Activated CD4-positive, alpha-beta memory T cell treated with anti-CD3 and anti-CD28 coated beads for 36 hours (primary cell): Measurements from ENCODE around the gene LRIG1. TPM values are rescaled to one million over a fixed set of nuclear protein-coding genes. Genes with fewer than 3 reads are reported as not detected.

ENCODE experiments used
- CTCF ChIA-PET: fragments of 350-600 bp; sonication (Branson Sonifier 250); formaldehyde crosslinking; loops from one replicate; lab custom pipeline; 2021; ENCODE audit warnings: antibody characterized with exemption, inconsistent platforms; lab: Charles Lee
- POLR2A ChIA-PET: fragments of 350-600 bp; sonication (Branson Sonifier 250); formaldehyde crosslinking; loops from one replicate; lab custom pipeline; 2021; ENCODE audit warnings: antibody characterized with exemption; lab: Charles Lee
- DNase-seq: peaks from one replicate; pipeline ENCODE4 v3.0.0-alpha.2; 2020
- H3K27ac Mint-ChIP-seq: one replicate; pipeline ENCODE4 v1.8.0; 2021; ENCODE audit warnings: mixed read lengths
- H3K27me3 Mint-ChIP-seq: one replicate; pipeline ENCODE4 v1.8.0; 2021; ENCODE audit warnings: mixed read lengths
- H3K36me3 Mint-ChIP-seq: one replicate; pipeline ENCODE4 v1.8.0; 2021; ENCODE audit warnings: mixed read lengths
- H3K4me1 Mint-ChIP-seq: one replicate; pipeline ENCODE4 v1.8.0; 2021; ENCODE audit warnings: low read depth, mixed read lengths
- H3K4me3 Mint-ChIP-seq: one replicate; pipeline ENCODE4 v1.8.0; 2021; ENCODE audit warnings: mild to moderate bottlenecking, mixed read lengths
- H3K9me3 Mint-ChIP-seq: one replicate; pipeline ENCODE4 v1.8.0; 2021; ENCODE audit warnings: mixed read lengths
- intact Hi-C: fragments of 100-400 bp; cut with micrococcal nuclease; formaldehyde crosslinking; loops from one replicate; pipeline ENCODE4 v1.15.1; 2023
- total RNA-seq, 2 experiments: library from RNA; stranded (reverse); gene quantifications; one replicate each; pipeline ENCODE4 v1.2.3, GENCODE V29; 2021

LRIG1 gene, protein sequence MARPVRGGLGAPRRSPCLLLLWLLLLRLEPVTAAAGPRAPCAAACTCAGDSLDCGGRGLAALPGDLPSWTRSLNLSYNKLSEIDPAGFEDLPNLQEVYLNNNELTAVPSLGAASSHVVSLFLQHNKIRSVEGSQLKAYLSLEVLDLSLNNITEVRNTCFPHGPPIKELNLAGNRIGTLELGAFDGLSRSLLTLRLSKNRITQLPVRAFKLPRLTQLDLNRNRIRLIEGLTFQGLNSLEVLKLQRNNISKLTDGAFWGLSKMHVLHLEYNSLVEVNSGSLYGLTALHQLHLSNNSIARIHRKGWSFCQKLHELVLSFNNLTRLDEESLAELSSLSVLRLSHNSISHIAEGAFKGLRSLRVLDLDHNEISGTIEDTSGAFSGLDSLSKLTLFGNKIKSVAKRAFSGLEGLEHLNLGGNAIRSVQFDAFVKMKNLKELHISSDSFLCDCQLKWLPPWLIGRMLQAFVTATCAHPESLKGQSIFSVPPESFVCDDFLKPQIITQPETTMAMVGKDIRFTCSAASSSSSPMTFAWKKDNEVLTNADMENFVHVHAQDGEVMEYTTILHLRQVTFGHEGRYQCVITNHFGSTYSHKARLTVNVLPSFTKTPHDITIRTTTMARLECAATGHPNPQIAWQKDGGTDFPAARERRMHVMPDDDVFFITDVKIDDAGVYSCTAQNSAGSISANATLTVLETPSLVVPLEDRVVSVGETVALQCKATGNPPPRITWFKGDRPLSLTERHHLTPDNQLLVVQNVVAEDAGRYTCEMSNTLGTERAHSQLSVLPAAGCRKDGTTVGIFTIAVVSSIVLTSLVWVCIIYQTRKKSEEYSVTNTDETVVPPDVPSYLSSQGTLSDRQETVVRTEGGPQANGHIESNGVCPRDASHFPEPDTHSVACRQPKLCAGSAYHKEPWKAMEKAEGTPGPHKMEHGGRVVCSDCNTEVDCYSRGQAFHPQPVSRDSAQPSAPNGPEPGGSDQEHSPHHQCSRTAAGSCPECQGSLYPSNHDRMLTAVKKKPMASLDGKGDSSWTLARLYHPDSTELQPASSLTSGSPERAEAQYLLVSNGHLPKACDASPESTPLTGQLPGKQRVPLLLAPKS
- total RNA-seq: 10 to 100 TPM; 35.3 to 40.4 TPM

- intact Hi-C loops: loop anchor here (1.0 to 5.0 kb wide), 7 partner anchors 20 to 498 kb away; partner anchors contain the start of genes KBTBD8 and SLC25A26
- H3K27me3 Mint-ChIP-seq: no peaks in the 10 kb centered on the region
- H3K4me1 Mint-ChIP-seq: peaks cover 53% of the 10 kb centered on the region
- CTCF ChIA-PET: interaction anchor here (0.6 to 2.0 kb wide), 3 partner anchors 9 to 93 kb away, joined by 3 to 9 read pairs (median 4); no protein-coding TSS in a partner anchor
- POLR2A ChIA-PET: interaction anchor here (0.6 to 3.5 kb wide), 3 partner anchors 9 to 31 kb away, joined by 3 to 19 read pairs (median 10); no protein-coding TSS in a partner anchor
- DNase-seq: peak; percentile 99
- no peaks in the 10 kb centered on the region for H3K9me3 Mint-ChIP-seq
- peaks cover 3% of the 10 kb centered on the region for H3K36me3 Mint-ChIP-seq
- H3K4me3 Mint-ChIP-seq: peak within 1 kb of the TSS; percentile 96
- H3K27ac Mint-ChIP-seq: peak within 1 kb of the TSS; percentile 91
Measured at GRCh38 chr3:66500576-66501482, at the start of gene LRIG1. Gene LRIG1 (minus strand): TSS chr3:66501022. CDS start chr3:66500407, 615 bp downstream.

- H3K4me3 Mint-ChIP-seq: no peak overlapping the region
- DNase-seq: no peak
- H3K27me3 Mint-ChIP-seq: no peaks in the 10 kb centered on the region
- H3K36me3 Mint-ChIP-seq: peaks cover 2% of the 10 kb centered on the region
- no peaks in the 10 kb centered on the region for H3K4me1 Mint-ChIP-seq
- H3K9me3 Mint-ChIP-seq: peaks cover 6% of the 10 kb centered on the region
- H3K27ac Mint-ChIP-seq: no peak overlapping the region
- POLR2A ChIA-PET: interaction anchor here (0.7 kb wide), 1 partner anchor 15 kb away, joined by 3 read pairs; no protein-coding TSS in a partner anchor
- intact Hi-C loops: no loop called here
- CTCF ChIA-PET: no interaction called here
Measured at GRCh38 chr3:66544619-66545429, 44.0 kb upstream of the LRIG1 start.

DNA sequence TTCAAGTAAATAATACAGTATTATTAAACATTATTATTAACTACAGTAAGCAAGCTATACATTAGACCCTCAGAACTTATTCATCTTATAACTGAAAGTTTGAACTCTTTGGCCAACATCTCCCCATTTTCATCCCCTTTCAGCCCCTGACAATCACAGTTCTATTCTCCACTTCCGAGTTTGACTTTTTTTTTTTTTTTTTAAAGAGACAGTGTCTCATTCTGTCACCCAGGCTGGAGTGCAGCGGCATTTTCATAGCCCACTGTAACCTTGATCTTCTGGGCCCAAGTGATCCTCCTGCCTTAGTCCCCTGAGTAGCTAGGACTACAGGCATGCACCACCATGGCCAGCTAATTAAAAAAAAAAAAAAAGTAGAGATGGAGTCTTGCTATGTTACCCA, 41.3 kb upstream of the LRIG1 start:
- H3K4me1 Mint-ChIP-seq: no peaks in the 10 kb centered on the region
- H3K9me3 Mint-ChIP-seq: peaks cover 6% of the 10 kb centered on the region
- H3K4me3 Mint-ChIP-seq: no peak overlapping the region
- ChIA-PET POLR2A (no interaction called here), CTCF (no interaction called here)
- no peak overlapping the region for H3K27ac Mint-ChIP-seq
- no peak for DNase-seq
- intact Hi-C loops: no loop called here
- H3K36me3 Mint-ChIP-seq: peaks cover 2% of the 10 kb centered on the region
- no peaks in the 10 kb centered on the region for H3K27me3 Mint-ChIP-seq

DNA sequence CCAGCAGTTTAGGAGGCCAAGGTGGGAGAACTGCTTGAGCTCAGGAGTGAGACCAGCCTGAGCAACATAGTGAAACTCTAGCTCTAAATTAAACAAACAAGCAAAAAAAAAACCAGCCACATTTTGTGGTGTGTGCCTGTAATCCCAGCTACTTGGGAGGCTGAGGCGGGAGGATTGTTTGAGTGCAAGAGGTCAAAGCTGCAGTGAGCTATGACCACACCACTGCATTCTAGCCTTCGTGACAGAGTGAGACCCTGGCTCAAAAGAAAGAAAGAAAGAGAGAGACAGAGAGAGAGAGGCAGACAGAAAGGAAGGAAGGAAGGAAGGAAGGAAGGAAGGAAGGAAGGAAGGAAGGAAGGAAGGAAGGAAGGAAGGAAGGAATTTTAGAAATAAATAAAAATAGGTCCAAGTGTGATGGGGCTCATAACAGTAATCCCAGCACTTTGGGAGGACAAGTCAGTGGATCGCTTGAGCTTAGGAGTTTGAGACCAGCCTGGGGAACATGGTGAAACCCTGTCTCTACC, 38.7 kb upstream of the LRIG1 start:
- H3K27me3 Mint-ChIP-seq: no peaks in the 10 kb centered on the region
- H3K27ac Mint-ChIP-seq: no peak overlapping the region
- H3K4me3 Mint-ChIP-seq: no peak overlapping the region
- no peak for DNase-seq
- intact Hi-C loops: no loop called here
- H3K4me1 Mint-ChIP-seq: no peaks in the 10 kb centered on the region
- ChIA-PET POLR2A (no interaction called here), CTCF (no interaction called here)
- H3K36me3 Mint-ChIP-seq: peaks cover 2% of the 10 kb centered on the region
- H3K9me3 Mint-ChIP-seq: peaks cover 6% of the 10 kb centered on the region

GRCh38 chr3:66538390-66538789, 37.6 kb upstream of the LRIG1 start:
- intact Hi-C loops: no loop called here
- Mint-ChIP-seq H3K27me3 (no peaks in the 10 kb centered on the region), H3K4me3 (no peak overlapping the region), H3K4me1 (no peaks in the 10 kb centered on the region), H3K9me3 (peaks cover 6% of the 10 kb centered on the region), H3K36me3 (peaks cover 2% of the 10 kb centered on the region), H3K27ac (no peak overlapping the region)
- CTCF ChIA-PET: no interaction called here
- DNase-seq: no peak
- POLR2A ChIA-PET: no interaction called here

- no peak for DNase-seq
- ChIA-PET CTCF (no interaction called here), POLR2A (no interaction called here)
- intact Hi-C loops: no loop called here
- H3K9me3 Mint-ChIP-seq: peaks cover 3% of the 10 kb centered on the region
- H3K27ac Mint-ChIP-seq: no peak overlapping the region
- no peaks in the 10 kb centered on the region for H3K27me3 Mint-ChIP-seq
- H3K4me3 Mint-ChIP-seq: no peak overlapping the region
- no peaks in the 10 kb centered on the region for H3K36me3 Mint-ChIP-seq
- no peaks in the 10 kb centered on the region for H3K4me1 Mint-ChIP-seq
Measured at GRCh38 chr3:66537735-66538134, 36.9 kb upstream of the LRIG1 start.

DNA sequence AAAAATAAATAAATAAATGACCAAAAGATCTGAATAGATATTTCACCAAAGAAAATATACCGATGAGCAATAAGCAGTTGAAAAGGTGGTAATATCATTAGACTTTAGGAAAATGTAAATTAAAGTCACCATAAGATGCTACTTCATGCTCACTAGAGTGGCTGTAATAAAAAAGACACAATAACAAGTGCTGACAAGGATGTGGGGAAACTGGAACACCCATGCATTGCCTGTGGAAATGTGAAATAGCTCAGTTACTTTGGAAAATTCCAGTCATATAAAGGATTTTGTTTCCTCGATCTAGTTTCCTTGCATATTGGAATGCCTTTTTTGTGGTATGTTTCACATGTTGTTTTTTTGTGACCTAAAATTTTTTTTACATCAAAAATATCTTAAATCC, 36.0 kb upstream of the LRIG1 start:
- POLR2A ChIA-PET: no interaction called here
- no peak for DNase-seq
- Mint-ChIP-seq H3K36me3 (no peaks in the 10 kb centered on the region), H3K4me1 (no peaks in the 10 kb centered on the region), H3K27ac (no peak overlapping the region), H3K9me3 (no peaks in the 10 kb centered on the region), H3K4me3 (no peak overlapping the region), H3K27me3 (no peaks in the 10 kb centered on the region)
- intact Hi-C loops: no loop called here
- CTCF ChIA-PET: no interaction called here

DNA sequence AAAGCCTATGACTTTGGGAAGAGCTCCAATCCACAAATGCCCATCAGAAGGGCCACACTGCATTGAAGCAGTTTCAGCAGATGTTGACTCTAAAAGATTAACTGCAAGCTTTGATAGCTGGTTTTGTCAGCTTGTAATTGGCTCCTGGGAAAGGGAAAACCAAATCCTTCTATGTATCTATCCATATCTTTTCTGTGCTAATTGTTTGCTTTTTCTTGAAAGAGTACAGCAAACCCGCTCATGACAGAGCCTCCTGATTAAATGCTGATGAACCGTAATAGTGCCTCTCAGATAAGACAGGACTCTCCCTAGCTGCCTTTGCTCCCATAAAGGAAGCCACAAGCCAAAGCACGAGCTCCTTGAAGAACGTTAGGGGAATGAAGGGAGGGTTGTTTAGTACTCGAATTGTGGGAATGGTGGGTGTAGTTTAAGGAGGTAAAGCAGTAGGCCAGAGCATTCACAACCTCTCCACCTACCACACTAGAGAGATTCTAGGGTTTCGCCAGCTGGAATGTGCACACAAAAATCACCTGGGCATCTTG, 33.6 kb upstream of the LRIG1 start:
- ChIA-PET CTCF (interaction anchor here (0.9 to 1.1 kb wide), 2 partner anchors 39 to 126 kb away, joined by 3 read pairs; no protein-coding TSS in a partner anchor), POLR2A (no interaction called here)
- no peaks in the 10 kb centered on the region for H3K9me3 Mint-ChIP-seq
- H3K27ac Mint-ChIP-seq: no peak overlapping the region
- H3K27me3 Mint-ChIP-seq: no peaks in the 10 kb centered on the region
- no peak overlapping the region for H3K4me3 Mint-ChIP-seq
- H3K4me1 Mint-ChIP-seq: no peaks in the 10 kb centered on the region
- no peak for DNase-seq
- no peaks in the 10 kb centered on the region for H3K36me3 Mint-ChIP-seq
- intact Hi-C loops: no loop called here

- ChIA-PET CTCF (no interaction called here), POLR2A (no interaction called here)
- Mint-ChIP-seq H3K4me1 (no peaks in the 10 kb centered on the region), H3K4me3 (no peak overlapping the region), H3K27ac (no peak overlapping the region), H3K27me3 (no peaks in the 10 kb centered on the region), H3K36me3 (no peaks in the 10 kb centered on the region), H3K9me3 (no peaks in the 10 kb centered on the region)
- no peak for DNase-seq
- intact Hi-C loops: no loop called here
Measured at GRCh38 chr3:66532613-66533012, 31.8 kb upstream of the LRIG1 start.

- Mint-ChIP-seq H3K4me3 (no peak overlapping the region), H3K27me3 (no peaks in the 10 kb centered on the region), H3K9me3 (no peaks in the 10 kb centered on the region), H3K36me3 (no peaks in the 10 kb centered on the region), H3K27ac (no peak overlapping the region), H3K4me1 (no peaks in the 10 kb centered on the region)
- DNase-seq: no peak
- ChIA-PET POLR2A (no interaction called here), CTCF (no interaction called here)
- intact Hi-C loops: no loop called here
Measured at GRCh38 chr3:66532160-66532587, 31.4 kb upstream of the LRIG1 start.
